ENCODE results near the gene CACNA1E. TPM values are rescaled to one million over a fixed set of nuclear protein-coding genes. Genes with fewer than 3 reads are reported as not detected.
A peak's percentile ranks its signal among the peaks of the same experiment; 100 is the strongest.

CACNA1E gene
- total and polyA plus RNA-seq, 9 donors: 0.17 to 0.70 (median 0.38) TPM

GRCh38 chr1:181482521-181483284 lies 614 bp upstream of the CACNA1E start:
- no peaks in the 10 kb centered on the region for H3K9me3 ChIP-seq (replicated peaks; ENCODE audit: control insufficient read depth, low read depth, low read length)
- peak; percentile 15 for DNase-seq
- H3K27ac ChIP-seq (ENCODE audit: low read length): no peak overlapping the region
- H3K4me3 ChIP-seq (ENCODE audit: low read length): no peak overlapping the region
- peaks cover 17% of the 10 kb centered on the region for H3K4me1 ChIP-seq (ENCODE audit: control insufficient read depth, insufficient read depth, low read length)
- H3K27me3 ChIP-seq (ENCODE audit: control insufficient read depth, insufficient read depth, low read length): peaks cover 84% of the 10 kb centered on the region
- WGBS (ENCODE audit: insufficient coverage): under 1% methylated on average over 39 of the region's 62 CpGs
- H3K36me3 ChIP-seq (ENCODE audit: control insufficient read depth, insufficient read depth, low read length): no peaks in the 10 kb centered on the region

GRCh38 chr1:181484821-181485220 lies 1.5 kb downstream of the CACNA1E start:
- no peaks in the 10 kb centered on the region for H3K36me3 ChIP-seq (ENCODE audit: control insufficient read depth, insufficient read depth, low read length)
- no peaks in the 10 kb centered on the region for H3K9me3 ChIP-seq (replicated peaks; ENCODE audit: control insufficient read depth, low read depth, low read length)
- 88% methylated on average over 1 of the region's 2 CpGs for WGBS (ENCODE audit: insufficient coverage)
- DNase-seq: no peak
- peaks cover 11% of the 10 kb centered on the region for H3K4me1 ChIP-seq (ENCODE audit: control insufficient read depth, insufficient read depth, low read length)
- H3K4me3 ChIP-seq (ENCODE audit: low read length): no peak overlapping the region
- peaks cover 78% of the 10 kb centered on the region for H3K27me3 ChIP-seq (ENCODE audit: control insufficient read depth, insufficient read depth, low read length)
- no peak overlapping the region for H3K27ac ChIP-seq (ENCODE audit: low read length)

- peaks cover 13% of the 10 kb centered on the region for H3K4me1 ChIP-seq (ENCODE audit: control insufficient read depth, insufficient read depth, low read length)
- H3K36me3 ChIP-seq (ENCODE audit: control insufficient read depth, insufficient read depth, low read length): no peaks in the 10 kb centered on the region
- no peaks in the 10 kb centered on the region for H3K9me3 ChIP-seq (replicated peaks; ENCODE audit: control insufficient read depth, low read depth, low read length)
- no peak overlapping the region for H3K27ac ChIP-seq (ENCODE audit: low read length)
- no peak overlapping the region for H3K4me3 ChIP-seq (ENCODE audit: low read length)
- peaks cover 72% of the 10 kb centered on the region for H3K27me3 ChIP-seq (ENCODE audit: control insufficient read depth, insufficient read depth, low read length)
- WGBS (ENCODE audit: insufficient coverage): under 1% methylated on average over 37 of the region's 42 CpGs
- DNase-seq: no peak
Observed at GRCh38 chr1:181485287-181486097, 2.2 kb downstream of the CACNA1E start.

GRCh38 chr1:181486098-181486420 lies 2.7 kb downstream of the CACNA1E start:
- no peak overlapping the region for H3K4me3 ChIP-seq (ENCODE audit: low read length)
- no peak overlapping the region for H3K27ac ChIP-seq (ENCODE audit: low read length)
- H3K36me3 ChIP-seq (ENCODE audit: control insufficient read depth, insufficient read depth, low read length): no peaks in the 10 kb centered on the region
- H3K4me1 ChIP-seq (ENCODE audit: control insufficient read depth, insufficient read depth, low read length): peaks cover 18% of the 10 kb centered on the region
- H3K27me3 ChIP-seq (ENCODE audit: control insufficient read depth, insufficient read depth, low read length): peaks cover 67% of the 10 kb centered on the region
- H3K9me3 ChIP-seq (replicated peaks; ENCODE audit: control insufficient read depth, low read depth, low read length): no peaks in the 10 kb centered on the region
- peak; percentile 23 for DNase-seq
- 3% methylated on average over 6 of the region's 8 CpGs for WGBS (ENCODE audit: insufficient coverage)

- WGBS (ENCODE audit: insufficient coverage): 43% methylated on average over 1 of the region's 1 CpG
- H3K36me3 ChIP-seq (ENCODE audit: control insufficient read depth, insufficient read depth, low read length): no peaks in the 10 kb centered on the region
- DNase-seq: no peak
- no peak overlapping the region for H3K27ac ChIP-seq (ENCODE audit: low read length)
- H3K4me1 ChIP-seq (ENCODE audit: control insufficient read depth, insufficient read depth, low read length): peaks cover 18% of the 10 kb centered on the region
- H3K4me3 ChIP-seq (ENCODE audit: low read length): no peak overlapping the region
- H3K9me3 ChIP-seq (replicated peaks; ENCODE audit: control insufficient read depth, low read depth, low read length): no peaks in the 10 kb centered on the region
- H3K27me3 ChIP-seq (ENCODE audit: control insufficient read depth, insufficient read depth, low read length): peaks cover 45% of the 10 kb centered on the region
Observed at GRCh38 chr1:181488866-181489265, 5.5 kb downstream of the CACNA1E start.

GRCh38 chr1:181490276-181490675 lies 7.0 kb downstream of the CACNA1E start:
- H3K9me3 ChIP-seq (replicated peaks; ENCODE audit: control insufficient read depth, low read depth, low read length): no peaks in the 10 kb centered on the region
- no peak overlapping the region for H3K27ac ChIP-seq (ENCODE audit: low read length)
- H3K4me3 ChIP-seq (ENCODE audit: low read length): no peak overlapping the region
- no peaks in the 10 kb centered on the region for H3K36me3 ChIP-seq (ENCODE audit: control insufficient read depth, insufficient read depth, low read length)
- H3K27me3 ChIP-seq (ENCODE audit: control insufficient read depth, insufficient read depth, low read length): peaks cover 31% of the 10 kb centered on the region
- no peak for DNase-seq
- 27% methylated on average over 2 of the region's 2 CpGs for WGBS (ENCODE audit: insufficient coverage)
- peaks cover 18% of the 10 kb centered on the region for H3K4me1 ChIP-seq (ENCODE audit: control insufficient read depth, insufficient read depth, low read length)

- Histone ChIP-seq H3K27me3 (ENCODE audit: control insufficient read depth, insufficient read depth, low read length) (peaks cover 23% of the 10 kb centered on the region), H3K4me1 (ENCODE audit: control insufficient read depth, insufficient read depth, low read length) (peaks cover 11% of the 10 kb centered on the region), H3K9me3 (replicated peaks; ENCODE audit: control insufficient read depth, low read depth, low read length) (no peaks in the 10 kb centered on the region), H3K4me3 (ENCODE audit: low read length) (no peak overlapping the region), H3K36me3 (ENCODE audit: control insufficient read depth, insufficient read depth, low read length) (no peaks in the 10 kb centered on the region), H3K27ac (ENCODE audit: low read length) (no peak overlapping the region)
- peak; percentile 85 for DNase-seq
- 13% methylated on average over 3 of the region's 8 CpGs for WGBS (ENCODE audit: insufficient coverage)
Observed at GRCh38 chr1:181490740-181491712, 7.7 kb downstream of the CACNA1E start.

- no peak for DNase-seq
- WGBS (ENCODE audit: insufficient coverage): no CpG with 5 or more reads among the region's 3 CpGs
- H3K4me1 ChIP-seq (ENCODE audit: control insufficient read depth, insufficient read depth, low read length): peaks cover 10% of the 10 kb centered on the region
- H3K36me3 ChIP-seq (ENCODE audit: control insufficient read depth, insufficient read depth, low read length): no peaks in the 10 kb centered on the region
- H3K9me3 ChIP-seq (replicated peaks; ENCODE audit: control insufficient read depth, low read depth, low read length): no peaks in the 10 kb centered on the region
- H3K27ac ChIP-seq (ENCODE audit: low read length): no peak overlapping the region
- no peak overlapping the region for H3K4me3 ChIP-seq (ENCODE audit: low read length)
- peaks cover 12% of the 10 kb centered on the region for H3K27me3 ChIP-seq (ENCODE audit: control insufficient read depth, insufficient read depth, low read length)
Observed at GRCh38 chr1:181493166-181493565, 9.8 kb downstream of the CACNA1E start.

- Histone ChIP-seq H3K36me3 (ENCODE audit: control insufficient read depth, insufficient read depth, low read length) (no peaks in the 10 kb centered on the region), H3K9me3 (replicated peaks; ENCODE audit: control insufficient read depth, low read depth, low read length) (no peaks in the 10 kb centered on the region), H3K27me3 (ENCODE audit: control insufficient read depth, insufficient read depth, low read length) (peaks cover 13% of the 10 kb centered on the region), H3K4me3 (ENCODE audit: low read length) (no peak overlapping the region), H3K27ac (ENCODE audit: low read length) (no peak overlapping the region), H3K4me1 (ENCODE audit: control insufficient read depth, insufficient read depth, low read length) (peaks cover 10% of the 10 kb centered on the region)
- no peak for DNase-seq
- WGBS (ENCODE audit: insufficient coverage): 83% methylated on average over 2 of the region's 4 CpGs
Observed at GRCh38 chr1:181493885-181494284, 10.6 kb downstream of the CACNA1E start.

Data from muscle of leg (tissue), 11 donors.